HepG2 (cell line): ENCODE measurements around the gene SLC30A4. TPM values are rescaled to one million over a fixed set of nuclear protein-coding genes. Genes with fewer than 3 reads are reported as not detected.

Experiments used
- ARNT2 ChIP-seq: sonication (generic); formaldehyde crosslinking; IDR thresholded peaks from 2 replicates; pipeline ENCODE4 v1.8.0; 2022; ENCODE audit warnings: mild to moderate bottlenecking, low read depth, missing genetic modification reagents, moderate library complexity
- CBX2 ChIP-seq, 2 experiments: fragments of 200-600 bp in 1 of 2; sonication (generic); formaldehyde crosslinking in 1 of 2; IDR thresholded peaks; 2 replicates each; pipeline versions ENCODE4 v1.7.0 to v1.8.1; 2018 to 2022; ENCODE audit warnings: low read depth in 2 of 2, low read length in 1 of 2, mild to moderate bottlenecking in 1 of 2, missing genetic modification reagents in 1 of 2
- CCAR2 ChIP-seq: fragments of 200-400 bp; formaldehyde crosslinking; optimal IDR thresholded peaks from 2 replicates; pipeline ENCODE3; 2018; ENCODE audit warnings: low read depth, mild to moderate bottlenecking, low read length, moderate library complexity
- CEBPG ChIP-seq: IDR thresholded peaks from 2 replicates; pipeline ENCODE4 v1.6.1; 2016
- PHB2 ChIP-seq: fragments of 450-650 bp; IDR thresholded peaks from 2 replicates; pipeline ENCODE4 v1.6.1; 2018; ENCODE audit not compliant: partially characterized antibody
- ZEB1 ChIP-seq: IDR thresholded peaks from 2 replicates; pipeline ENCODE4 v1.6.1; 2012; ENCODE audit warnings: mild to moderate bottlenecking, low read depth, inconsistent platforms; ENCODE audit not compliant: insufficient replicate concordance
- ZFP90 ChIP-seq: sonication (generic); formaldehyde crosslinking; IDR thresholded peaks from 2 replicates; pipeline ENCODE4 v1.8.0; 2022; ENCODE audit warnings: missing genetic modification reagents, mild to moderate bottlenecking, inconsistent platforms, borderline replicate concordance
- ZKSCAN1 ChIP-seq: fragments of 150-350 bp; IDR thresholded peaks from 2 replicates; pipeline ENCODE4 v1.6.1; 2014; ENCODE audit warnings: low read length
- ZNF556 ChIP-seq: sonication (generic); formaldehyde crosslinking; IDR thresholded peaks from 2 replicates; pipeline ENCODE4 v1.4.0; 2020; ENCODE audit warnings: mild to moderate bottlenecking, missing genetic modification reagents, borderline replicate concordance
- ZNF589 ChIP-seq: sonication (generic); formaldehyde crosslinking; conservative IDR thresholded peaks from 2 replicates; pipeline ENCODE4 v1.8.0; 2022; ENCODE audit warnings: mild to moderate bottlenecking, moderate library complexity, missing genetic modification reagents
- ZNF788 ChIP-seq: sonication (generic); formaldehyde crosslinking; IDR thresholded peaks from 2 replicates; pipeline ENCODE4 v1.5.0; 2020; ENCODE audit warnings: mild to moderate bottlenecking, missing genetic modification reagents, borderline replicate concordance
- ZSCAN30 ChIP-seq: sonication (generic); formaldehyde crosslinking; IDR thresholded peaks from 2 replicates; pipeline ENCODE4 v1.5.0; 2020; ENCODE audit warnings: mild to moderate bottlenecking, missing genetic modification reagents
- microRNA counts: library from miRNA; unstranded; fragments of <30 nt; microRNA quantifications from one replicate; lab custom pipeline; 2015
- polyA plus RNA-seq, 8 experiments: library from polyadenylated mRNA; depleted of rRNA in 3 of 8; stranded (reverse) in 7 of 8; unstranded in 1 of 8; fragments of >200 nt; fragmentation: Illumina TruSeq in 4 of 8; extraction: Trizol in 4 of 8; gene quantifications; 2 replicates each; pipeline versions ENCODE4 v1.2.1 to v1.2.3, GENCODE V29; 2011 to 2016; ENCODE audit warnings: low read depth in 4 of 8, missing spikeins in 1 of 8, mixed read lengths in 1 of 8; ENCODE audit not compliant: insufficient read depth in 1 of 8
- small RNA-seq, 3 experiments: library from RNA; depleted of rRNA; stranded (forward); fragments of <200 nt; gene quantifications; one replicate each; pipeline ENCODE3, GENCODE V24; 2012; ENCODE audit warnings: low read depth in 2 of 3, low replicate concordance in 1 of 3; ENCODE audit not compliant: insufficient read length in 3 of 3, insufficient read depth in 2 of 3
- total RNA-seq, 5 experiments: library from RNA; depleted of rRNA; stranded (reverse); fragments of >200 nt; fragmentation: Illumina TruSeq; extraction: Trizol; gene quantifications; 2 replicates each; pipeline ENCODE4 v1.2.3, GENCODE V29; 2016; ENCODE audit warnings: low read depth in 1 of 5
- TF ChIP-seq, protein P1 (sequence below): sonication (generic); formaldehyde crosslinking; IDR thresholded peaks from 2 replicates; pipeline ENCODE4 v1.4.0; 2020; ENCODE audit warnings: mild to moderate bottlenecking, missing genetic modification reagents
- TF ChIP-seq, protein P2 (sequence below): IDR thresholded peaks from 2 replicates; pipeline ENCODE4 v1.6.1; 2012; ENCODE audit warnings: low read length, improper control_type of control experiment

Gene SLC30A4
- total and polyA plus RNA-seq, 2 of the 13 experiments (the other 11 are each of a cell fraction or from before 2014, with no cell fraction given) = 0.01 to 0.04 TPM

DNA sequence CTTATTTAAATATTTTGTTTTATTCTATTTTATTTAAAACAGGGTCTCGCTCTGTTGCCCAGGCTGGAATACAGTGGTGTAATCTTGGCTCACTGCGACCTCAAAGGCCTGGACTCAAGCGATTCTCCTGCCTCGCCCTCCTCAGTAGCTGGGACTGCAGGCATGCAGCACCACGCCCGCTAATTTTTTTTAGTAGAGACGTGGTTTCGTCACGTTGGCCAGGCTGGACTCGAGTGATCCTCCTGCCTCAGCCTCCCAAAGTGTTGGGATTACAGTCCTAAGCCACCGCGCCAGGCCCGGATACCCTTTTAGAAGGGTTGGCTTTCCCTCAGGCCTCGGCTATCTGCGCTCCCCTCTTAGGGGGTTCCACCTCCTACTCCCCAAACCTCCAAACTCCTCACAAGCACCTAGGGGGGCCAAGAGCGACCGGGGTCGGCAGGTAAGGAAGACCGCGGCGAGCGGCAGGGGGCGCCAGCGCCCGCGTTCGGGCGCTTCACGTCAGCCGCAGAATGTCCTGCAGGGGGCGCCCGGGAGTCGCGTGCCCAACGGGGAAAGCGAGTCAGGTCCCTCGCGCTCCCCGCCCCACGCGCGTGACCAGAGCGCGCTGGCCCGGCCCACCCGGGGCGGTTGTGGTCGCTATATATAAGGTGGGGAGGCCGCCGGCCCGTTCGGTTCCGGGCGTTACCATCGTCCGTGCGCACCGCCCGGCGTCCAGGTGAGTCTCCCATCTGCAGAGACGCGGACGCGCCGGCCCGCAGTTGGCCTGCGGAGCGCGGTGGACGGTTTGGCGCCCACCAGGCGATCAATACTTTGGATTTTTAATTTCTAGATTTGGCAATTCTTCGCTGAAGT lies 92.4 kb downstream of the SLC30A4 start (continued):
- TF ChIP-seq CCAR2 (no peak), CBX2 (IDR thresholded peaks at IDR 0.05; ENCODE audit: low read depth, low read length) (no peak), CBX2 (CRISPR knock-in tag; IDR thresholded peaks at IDR 0.05; ENCODE audit: low read depth) (no peak; the same call in 1 of the 2 replicates), PHB2 (no peak), ZKSCAN1 (no peak), ARNT2 (0 out of 2 replicates have a peak, but pooled peaks have one; percentile 36), ZNF788 (CRISPR knock-in tag) (no peak), ZEB1 (peak; percentile 53), ZNF556 (CRISPR knock-in tag) (peak; percentile 73; the same call in 1 of the 2 replicates), ZSCAN30 (no peak), ZNF589 (CRISPR knock-in tag) (no peak), ZFP90 (CRISPR knock-in tag) (no peak), CEBPG (CRISPR knock-in tag) (no peak)
- TF ChIP-seq, protein P1, sequence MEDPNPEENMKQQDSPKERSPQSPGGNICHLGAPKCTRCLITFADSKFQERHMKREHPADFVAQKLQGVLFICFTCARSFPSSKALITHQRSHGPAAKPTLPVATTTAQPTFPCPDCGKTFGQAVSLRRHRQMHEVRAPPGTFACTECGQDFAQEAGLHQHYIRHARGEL (CRISPR knock-in tag) = no peak
- TF ChIP-seq, protein P2, sequence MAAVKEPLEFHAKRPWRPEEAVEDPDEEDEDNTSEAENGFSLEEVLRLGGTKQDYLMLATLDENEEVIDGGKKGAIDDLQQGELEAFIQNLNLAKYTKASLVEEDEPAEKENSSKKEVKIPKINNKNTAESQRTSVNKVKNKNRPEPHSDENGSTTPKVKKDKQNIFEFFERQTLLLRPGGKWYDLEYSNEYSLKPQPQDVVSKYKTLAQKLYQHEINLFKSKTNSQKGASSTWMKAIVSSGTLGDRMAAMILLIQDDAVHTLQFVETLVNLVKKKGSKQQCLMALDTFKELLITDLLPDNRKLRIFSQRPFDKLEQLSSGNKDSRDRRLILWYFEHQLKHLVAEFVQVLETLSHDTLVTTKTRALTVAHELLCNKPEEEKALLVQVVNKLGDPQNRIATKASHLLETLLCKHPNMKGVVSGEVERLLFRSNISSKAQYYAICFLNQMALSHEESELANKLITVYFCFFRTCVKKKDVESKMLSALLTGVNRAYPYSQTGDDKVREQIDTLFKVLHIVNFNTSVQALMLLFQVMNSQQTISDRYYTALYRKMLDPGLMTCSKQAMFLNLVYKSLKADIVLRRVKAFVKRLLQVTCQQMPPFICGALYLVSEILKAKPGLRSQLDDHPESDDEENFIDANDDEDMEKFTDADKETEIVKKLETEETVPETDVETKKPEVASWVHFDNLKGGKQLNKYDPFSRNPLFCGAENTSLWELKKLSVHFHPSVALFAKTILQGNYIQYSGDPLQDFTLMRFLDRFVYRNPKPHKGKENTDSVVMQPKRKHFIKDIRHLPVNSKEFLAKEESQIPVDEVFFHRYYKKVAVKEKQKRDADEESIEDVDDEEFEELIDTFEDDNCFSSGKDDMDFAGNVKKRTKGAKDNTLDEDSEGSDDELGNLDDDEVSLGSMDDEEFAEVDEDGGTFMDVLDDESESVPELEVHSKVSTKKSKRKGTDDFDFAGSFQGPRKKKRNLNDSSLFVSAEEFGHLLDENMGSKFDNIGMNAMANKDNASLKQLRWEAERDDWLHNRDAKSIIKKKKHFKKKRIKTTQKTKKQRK = no peak

MicroRNAs within 50 kb of the gene (microRNA counts, 767-probe panel; counts per million panel counts)
- microRNA hsa-miR-147b (lab: Ali Mortazavi, UCI) = not detected

Small RNA genes lying within 50 kb of the gene (small RNA-seq; reads per million reads assigned to genes)
- gene DPPA5P2 (0 reads per million in 3 experiments), gene SNORA41B (0 to 2.9 (median 0.10) reads per million in 3 experiments)

Other genes with a start within 250 kb of the SLC30A4 start
- gene GATM, start 144.2 kb downstream of the SLC30A4 start, total RNA-seq (2016; rRNA removed; fragmentation: Illumina TruSeq; extraction: Trizol) = 1.5 and 2.1 TPM in 2 replicates
- gene GATM, start 144.2 kb downstream of the SLC30A4 start, polyA plus RNA-seq (2011; rRNA removed) = 13.9 and 16.8 TPM in 2 replicates
- gene BLOC1S6, start 64.6 kb upstream of the SLC30A4 start, total RNA-seq (2016; rRNA removed; fragmentation: Illumina TruSeq; extraction: Trizol) = 44.3 and 67.5 TPM in 2 replicates
- 10.0 and 11.8 TPM in 2 replicates for gene BLOC1S6, start 64.6 kb upstream of the SLC30A4 start, polyA plus RNA-seq (2011; rRNA removed)
- gene SQOR, start 112.3 kb upstream of the SLC30A4 start, total RNA-seq (2016; rRNA removed; fragmentation: Illumina TruSeq; extraction: Trizol) = 19.4 and 25.9 TPM in 2 replicates
- gene SQOR, start 112.3 kb upstream of the SLC30A4 start, polyA plus RNA-seq (2011; rRNA removed) = 17.5 and 19.3 TPM in 2 replicates